Measurements from ENCODE around the gene GFY.

GFY gene

GRCh38 chr19:49435670-49436069 is 10.5 kb downstream of the GFY start:
- Histone ChIP-seq H3K27ac (ENCODE audit: low read depth in 2 of 2, low read length in 2 of 2) (no peak overlapping the region), H3K9me3 (ENCODE audit: control insufficient read depth in 2 of 2, low read length in 2 of 2) (no peaks in the 10 kb centered on the region), H3K9ac (ENCODE audit: low read depth in 1 of 2, low read length in 2 of 2) (no peak overlapping the region), H3K4me1 (ENCODE audit: control insufficient read depth in 2 of 2, insufficient read depth in 2 of 2, low read length in 2 of 2) (peaks cover 0 to 3% of the 10 kb centered on the region in 2 donors), H3K4me3 (ENCODE audit: low read length in 2 of 2) (no peak overlapping the region), H3K27me3 (ENCODE audit: control insufficient read depth in 2 of 2, insufficient read depth in 2 of 2, low read length in 2 of 2) (peaks cover 61 to 81% of the 10 kb centered on the region in 2 donors), H3K36me3 (ENCODE audit: control insufficient read depth in 2 of 2, insufficient read depth in 2 of 2, low read length in 2 of 2) (no peaks in the 10 kb centered on the region)

GRCh38 chr19:49436381-49437017 is 11.3 kb downstream of the GFY start:
- Histone ChIP-seq H3K9ac (ENCODE audit: low read depth in 1 of 2, low read length in 2 of 2) (no peak overlapping the region), H3K4me1 (ENCODE audit: control insufficient read depth in 2 of 2, insufficient read depth in 2 of 2, low read length in 2 of 2) (peaks cover 0 to 3% of the 10 kb centered on the region in 2 donors)

GRCh38 chr19:49437231-49437630 is 12.0 kb downstream of the GFY start:
- H3K9me3 ChIP-seq (ENCODE audit: control insufficient read depth in 2 of 2, low read length in 2 of 2), result no peaks in the 10 kb centered on the region
- no peak overlapping the region for H3K4me3 ChIP-seq (ENCODE audit: low read length in 2 of 2)
- H3K27me3 ChIP-seq (ENCODE audit: control insufficient read depth in 2 of 2, insufficient read depth in 2 of 2, low read length in 2 of 2), result peaks cover 67 to 73% of the 10 kb centered on the region in 2 donors
- H3K4me1 ChIP-seq (ENCODE audit: control insufficient read depth in 2 of 2, insufficient read depth in 2 of 2, low read length in 2 of 2), result peaks cover 0 to 3% of the 10 kb centered on the region in 2 donors
- no peaks in the 10 kb centered on the region for H3K36me3 ChIP-seq (ENCODE audit: control insufficient read depth in 2 of 2, insufficient read depth in 2 of 2, low read length in 2 of 2)
- H3K9ac ChIP-seq (ENCODE audit: low read depth in 1 of 2, low read length in 2 of 2), result no peak overlapping the region
- no peak overlapping the region for H3K27ac ChIP-seq (ENCODE audit: low read depth in 2 of 2, low read length in 2 of 2)

More at GRCh38 chr19:49436381-49437017, 11.3 kb downstream of the GFY start:
- Histone ChIP-seq H3K27me3 (ENCODE audit: control insufficient read depth in 2 of 2, insufficient read depth in 2 of 2, low read length in 2 of 2) (peaks cover 64 to 76% of the 10 kb centered on the region in 2 donors), H3K27ac (ENCODE audit: low read depth in 2 of 2, low read length in 2 of 2) (no peak overlapping the region), H3K9me3 (ENCODE audit: control insufficient read depth in 2 of 2, low read length in 2 of 2) (no peaks in the 10 kb centered on the region), H3K36me3 (ENCODE audit: control insufficient read depth in 2 of 2, insufficient read depth in 2 of 2, low read length in 2 of 2) (no peaks in the 10 kb centered on the region), H3K4me3 (ENCODE audit: low read length in 2 of 2) (no peak overlapping the region)

- Histone ChIP-seq H3K4me3 (ENCODE audit: low read length in 2 of 2) (no peak overlapping the region), H3K9me3 (ENCODE audit: control insufficient read depth in 2 of 2, low read length in 2 of 2) (no peaks in the 10 kb centered on the region), H3K9ac (ENCODE audit: low read depth in 1 of 2, low read length in 2 of 2) (no peak overlapping the region), H3K27ac (ENCODE audit: low read depth in 2 of 2, low read length in 2 of 2) (no peak overlapping the region), H3K27me3 (ENCODE audit: control insufficient read depth in 2 of 2, insufficient read depth in 2 of 2, low read length in 2 of 2) (peaks cover 58 to 65% of the 10 kb centered on the region in 2 donors), H3K4me1 (ENCODE audit: control insufficient read depth in 2 of 2, insufficient read depth in 2 of 2, low read length in 2 of 2) (no peaks in the 10 kb centered on the region), H3K36me3 (ENCODE audit: control insufficient read depth in 2 of 2, insufficient read depth in 2 of 2, low read length in 2 of 2) (no peaks in the 10 kb centered on the region)
Observed at GRCh38 chr19:49438261-49438660, 13.1 kb downstream of the GFY start.

- Histone ChIP-seq H3K9ac (ENCODE audit: low read depth in 1 of 2, low read length in 2 of 2) (no peak overlapping the region), H3K9me3 (ENCODE audit: control insufficient read depth in 2 of 2, low read length in 2 of 2) (no peaks in the 10 kb centered on the region), H3K4me1 (ENCODE audit: control insufficient read depth in 2 of 2, insufficient read depth in 2 of 2, low read length in 2 of 2) (no peaks in the 10 kb centered on the region), H3K36me3 (ENCODE audit: control insufficient read depth in 2 of 2, insufficient read depth in 2 of 2, low read length in 2 of 2) (no peaks in the 10 kb centered on the region), H3K27me3 (ENCODE audit: control insufficient read depth in 2 of 2, insufficient read depth in 2 of 2, low read length in 2 of 2) (peaks cover 49 to 58% of the 10 kb centered on the region in 2 donors), H3K4me3 (ENCODE audit: low read length in 2 of 2) (no peak overlapping the region), H3K27ac (ENCODE audit: low read depth in 2 of 2, low read length in 2 of 2) (no peak overlapping the region)
Observed at GRCh38 chr19:49439836-49440235, 14.6 kb downstream of the GFY start.

GRCh38 chr19:49440439-49441209 is 15.4 kb downstream of the GFY start:
- Histone ChIP-seq H3K9ac (ENCODE audit: low read depth in 1 of 2, low read length in 2 of 2) (no peak overlapping the region), H3K27ac (ENCODE audit: low read depth in 2 of 2, low read length in 2 of 2) (no peak overlapping the region), H3K4me3 (ENCODE audit: low read length in 2 of 2) (peak overlapping the region in 1 of 2 donors; percentile 13), H3K9me3 (ENCODE audit: control insufficient read depth in 2 of 2, low read length in 2 of 2) (no peaks in the 10 kb centered on the region), H3K36me3 (ENCODE audit: control insufficient read depth in 2 of 2, insufficient read depth in 2 of 2, low read length in 2 of 2) (no peaks in the 10 kb centered on the region), H3K27me3 (ENCODE audit: control insufficient read depth in 2 of 2, insufficient read depth in 2 of 2, low read length in 2 of 2) (peaks cover 46 to 50% of the 10 kb centered on the region in 2 donors), H3K4me1 (ENCODE audit: control insufficient read depth in 2 of 2, insufficient read depth in 2 of 2, low read length in 2 of 2) (no peaks in the 10 kb centered on the region)

GRCh38 chr19:49441210-49441959 is 16.2 kb downstream of the GFY start, which contains the start of gene SLC17A7:
SLC17A7 (minus strand) TSS chr19:49441527; CDS start chr19:49441379, 148 bp downstream.
- Histone ChIP-seq H3K27ac (ENCODE audit: low read depth in 2 of 2, low read length in 2 of 2) (peak within 1 kb of the TSS in 1 of 2 donors; percentile 23), H3K9me3 (ENCODE audit: control insufficient read depth in 2 of 2, low read length in 2 of 2) (no peaks in the 10 kb centered on the region), H3K4me3 (ENCODE audit: low read length in 2 of 2) (peak within 1 kb of the TSS; percentile 13 to 18), H3K27me3 (ENCODE audit: control insufficient read depth in 2 of 2, insufficient read depth in 2 of 2, low read length in 2 of 2) (peaks cover 42 to 43% of the 10 kb centered on the region in 2 donors), H3K9ac (ENCODE audit: low read depth in 1 of 2, low read length in 2 of 2) (no peak within 1 kb of the TSS), H3K36me3 (ENCODE audit: control insufficient read depth in 2 of 2, insufficient read depth in 2 of 2, low read length in 2 of 2) (no peaks in the 10 kb centered on the region), H3K4me1 (ENCODE audit: control insufficient read depth in 2 of 2, insufficient read depth in 2 of 2, low read length in 2 of 2) (no peaks in the 10 kb centered on the region)

- Histone ChIP-seq H3K4me1 (ENCODE audit: control insufficient read depth in 2 of 2, insufficient read depth in 2 of 2, low read length in 2 of 2) (no peaks in the 10 kb centered on the region), H3K4me3 (ENCODE audit: low read length in 2 of 2) (peak overlapping the region in 1 of 2 donors; percentile 18), H3K9me3 (ENCODE audit: control insufficient read depth in 2 of 2, low read length in 2 of 2) (no peaks in the 10 kb centered on the region), H3K27me3 (ENCODE audit: control insufficient read depth in 2 of 2, insufficient read depth in 2 of 2, low read length in 2 of 2) (peaks cover 36 to 37% of the 10 kb centered on the region in 2 donors), H3K9ac (ENCODE audit: low read depth in 1 of 2, low read length in 2 of 2) (no peak overlapping the region), H3K36me3 (ENCODE audit: control insufficient read depth in 2 of 2, insufficient read depth in 2 of 2, low read length in 2 of 2) (peaks cover 0 to 5% of the 10 kb centered on the region in 2 donors), H3K27ac (ENCODE audit: low read depth in 2 of 2, low read length in 2 of 2) (peak overlapping the region in 1 of 2 donors; percentile 23)
Observed at GRCh38 chr19:49441960-49442350, 16.8 kb downstream of the GFY start.

- no peak overlapping the region for H3K9ac ChIP-seq (ENCODE audit: low read depth in 1 of 2, low read length in 2 of 2)
- H3K4me1 ChIP-seq (ENCODE audit: control insufficient read depth in 2 of 2, insufficient read depth in 2 of 2, low read length in 2 of 2), result no peaks in the 10 kb centered on the region
- peaks cover 34 to 35% of the 10 kb centered on the region in 2 donors for H3K27me3 ChIP-seq (ENCODE audit: control insufficient read depth in 2 of 2, insufficient read depth in 2 of 2, low read length in 2 of 2)
- peak overlapping the region in 1 of 2 donors; percentile 18 for H3K4me3 ChIP-seq (ENCODE audit: low read length in 2 of 2)
- H3K9me3 ChIP-seq (ENCODE audit: control insufficient read depth in 2 of 2, low read length in 2 of 2), result no peaks in the 10 kb centered on the region
- peaks cover 0 to 9% of the 10 kb centered on the region in 2 donors for H3K36me3 ChIP-seq (ENCODE audit: control insufficient read depth in 2 of 2, insufficient read depth in 2 of 2, low read length in 2 of 2)
- H3K27ac ChIP-seq (ENCODE audit: low read depth in 2 of 2, low read length in 2 of 2), result peak overlapping the region in 1 of 2 donors; percentile 23
Observed at GRCh38 chr19:49442354-49442753, 17.2 kb downstream of the GFY start.
